SU-DHL-6 (cell line): Measurements from ENCODE around the gene VPS33A.
"Not testable (repeated sequence)": the region's sequence is repeated elsewhere in the genome, so short reads cannot be mapped to it uniquely, and the experiment has no call there.

Source experiments
- H2AFZ ChIP-seq: fragments of 200-600 bp; sonication (generic); 2 replicates; pipeline ENCODE4 v1.6.1; 2014; ENCODE audit warnings: low read depth, mild to moderate bottlenecking, moderate library complexity, mixed read lengths, antibody characterized with exemption, low read length; ENCODE audit not compliant: severe bottlenecking
- H3F3A ChIP-seq: fragments of 200-600 bp; shearing (Covaris generic); 2 replicates; pipeline ENCODE4 v1.6.0; 2016; ENCODE audit warnings: antibody characterized with exemption, mild to moderate bottlenecking; ENCODE audit not compliant: insufficient read depth
- H3K27ac ChIP-seq: fragments of 200-600 bp; sonication (generic); 2 replicates; pipeline ENCODE4 v1.5.1; 2016; ENCODE audit warnings: low read depth, mild to moderate bottlenecking, low read length, moderate library complexity, mixed read lengths
- H3K27me3 ChIP-seq: fragments of 200-600 bp; sonication (generic), shearing (Covaris generic); 2 replicates; pipeline ENCODE4 v1.6.0; 2014; ENCODE audit warnings: mild to moderate bottlenecking, low read length
- H3K36me3 ChIP-seq: fragments of 200-600 bp; sonication (generic); 2 replicates; pipeline ENCODE4 v1.6.1; 2014; ENCODE audit warnings: mild to moderate bottlenecking, low read length, mixed read lengths
- H3K4me2 ChIP-seq: fragments of 300-600, 200-600 bp; shearing (Covaris generic), sonication (generic); 2 replicates; pipeline ENCODE4 v1.6.0; 2014; ENCODE audit warnings: low read length, low read depth, mild to moderate bottlenecking; ENCODE audit not compliant: poor library complexity, severe bottlenecking
- H3K4me3 ChIP-seq: fragments of 200-600 bp; sonication (generic); 2 replicates; pipeline ENCODE4 v1.5.1; 2014; ENCODE audit warnings: antibody characterized with exemption, low read length, mild to moderate bottlenecking, mixed read lengths; ENCODE audit not compliant: insufficient read depth, poor library complexity, severe bottlenecking
- H3K79me2 ChIP-seq: fragments of 200-600 bp; sonication (generic); 2 replicates; pipeline ENCODE4 v1.6.1; 2014; ENCODE audit warnings: mild to moderate bottlenecking, low read length, moderate library complexity; ENCODE audit not compliant: insufficient read depth
- H3K9ac ChIP-seq: fragments of 200-600 bp; sonication (generic); 2 replicates; pipeline ENCODE4 v1.7.0; 2014; ENCODE audit warnings: mild to moderate bottlenecking, low read length
- H3K9me2 ChIP-seq: fragments of 200-600 bp; sonication (generic); replicated peaks from 2 replicates; pipeline ENCODE4 v1.6.1; 2014; ENCODE audit warnings: low read length; ENCODE audit not compliant: insufficient read depth
- H3K9me3 ChIP-seq: fragments of 200-600 bp; sonication (generic); 2 replicates; pipeline ENCODE4 v1.6.1; 2014; ENCODE audit warnings: low read length, mixed read lengths; ENCODE audit not compliant: insufficient read depth
- H4K20me1 ChIP-seq: fragments of 200-600 bp; sonication (generic); 2 replicates; pipeline ENCODE4 v1.6.1; 2014; ENCODE audit warnings: low read depth, mild to moderate bottlenecking, antibody characterized with exemption, low read length, moderate library complexity, mixed read lengths
- CTCF ChIP-seq: fragments of 200-600 bp; sonication (generic); IDR thresholded peaks from one replicate; pipeline ENCODE4 v1.5.1; 2017; ENCODE audit warnings: antibody characterized with exemption, mild to moderate bottlenecking, low read length, moderate library complexity; ENCODE audit not compliant: insufficient read depth, poor library complexity, severe bottlenecking
- EZH2phosphoT487 ChIP-seq: fragments of 200-600 bp; sonication (generic), shearing (Covaris generic); conservative IDR thresholded peaks from 2 replicates; pipeline ENCODE4 v1.6.1; 2018; ENCODE audit warnings: mild to moderate bottlenecking, antibody characterized with exemption, low read length, moderate library complexity, mixed read lengths

VPS33A gene

GRCh38 chr12:122205053-122205925 is 61.0 kb downstream of the VPS33A start:
- Histone ChIP-seq H2AFZ (no peak overlapping the region), H3K9me2 (no peaks in the 10 kb centered on the region), H3K79me2 (no peaks in the 10 kb centered on the region), H3F3A (no peaks in the 10 kb centered on the region; the same call in 1 of the 2 replicates), H4K20me1 (no peaks in the 10 kb centered on the region), H3K4me2 (no peak overlapping the region), H3K36me3 (peaks cover 9% of the 10 kb centered on the region; the same call in 1 of the 2 replicates), H3K9ac (no peak overlapping the region), H3K4me3 (no peak overlapping the region), H3K9me3 (no peaks in the 10 kb centered on the region), H3K27me3 (no peaks in the 10 kb centered on the region), H3K27ac (no peak overlapping the region)
- no peak for TF ChIP-seq CTCF
- no peak for TF ChIP-seq EZH2phosphoT487

GRCh38 chr12:122204167-122205052 is 61.9 kb downstream of the VPS33A start:
- H4K20me1 ChIP-seq: no peaks in the 10 kb centered on the region
- H3K27ac ChIP-seq: no peak overlapping the region
- H3K27me3 ChIP-seq: no peaks in the 10 kb centered on the region
- H3K4me2 ChIP-seq: peak overlapping the region; percentile 75
- no peak overlapping the region for H2AFZ ChIP-seq
- H3K9ac ChIP-seq: 0 out of 2 replicates have a peak overlapping the region, but pooled peaks have one; percentile 44
- 0 out of 2 replicates have a peak, but pooled peaks cover 4% of the 10 kb centered on the region for H3K36me3 ChIP-seq
- no peaks in the 10 kb centered on the region for H3K9me2 ChIP-seq
- TF ChIP-seq CTCF: no peak
- no peak for TF ChIP-seq EZH2phosphoT487
- H3K4me3 ChIP-seq: no peak overlapping the region
- no peaks in the 10 kb centered on the region; the same call in 1 of the 2 replicates for H3F3A ChIP-seq
- no peaks in the 10 kb centered on the region for H3K79me2 ChIP-seq
- H3K9me3 ChIP-seq: no peaks in the 10 kb centered on the region

GRCh38 chr12:122203301-122204166 is 62.8 kb downstream of the VPS33A start, which contains the start of gene B3GNT4:
Gene B3GNT4 (plus strand): TSS chr12:122203709. CDS start chr12:122204619, 910 bp downstream.
- peak within 1 kb of the TSS; percentile 75 for H3K4me2 ChIP-seq
- no peaks in the 10 kb centered on the region for H4K20me1 ChIP-seq
- no peak within 1 kb of the TSS for H3K27ac ChIP-seq
- H3K9me2 ChIP-seq: no peaks in the 10 kb centered on the region
- H2AFZ ChIP-seq: peak within 1 kb of the TSS; percentile 70
- peak within 1 kb of the TSS; percentile 53 for H3K4me3 ChIP-seq
- H3K36me3 ChIP-seq: 0 out of 2 replicates have a peak, but pooled peaks cover 4% of the 10 kb centered on the region
- H3K9ac ChIP-seq: peak within 1 kb of the TSS; percentile 44
- TF ChIP-seq CTCF (no peak), EZH2phosphoT487 (no peak)
- H3K27me3 ChIP-seq: no peaks in the 10 kb centered on the region
- no peaks in the 10 kb centered on the region for H3K9me3 ChIP-seq
- H3K79me2 ChIP-seq: no peaks in the 10 kb centered on the region
- no peaks in the 10 kb centered on the region; the same call in 1 of the 2 replicates for H3F3A ChIP-seq

- not testable (repeated sequence) for H3K9me3 ChIP-seq, H3K79me2 ChIP-seq, H3K27me3 ChIP-seq, H3K36me3 ChIP-seq, H3F3A ChIP-seq, H4K20me1 ChIP-seq, H3K27ac ChIP-seq, H3K9me2 ChIP-seq
- H3K4me3 ChIP-seq: peak overlapping the region; percentile 53
- peak overlapping the region; percentile 70 for H2AFZ ChIP-seq
- peak overlapping the region; percentile 44; the same call in 1 of the 2 replicates for H3K9ac ChIP-seq
- H3K4me2 ChIP-seq: peak overlapping the region; percentile 75
Observed at GRCh38 chr12:122202811-122203210, 63.5 kb downstream of the VPS33A start.
